ENCODE measurements around the gene OR2T1.

- TF ChIP-seq CTCF (IDR thresholded peaks at IDR 0.05) (no peak), POLR2AphosphoS5 (IDR thresholded peaks at IDR 0.05) (no peak), POLR2A (IDR thresholded peaks at IDR 0.05) (no peak)
These were observed 41.6 kb upstream of the OR2T1 start, which contains the start of gene OR2T4 for GRCh38 chr1:248361121-248361715.

All from gastroesophageal sphincter (tissue), 3 donors.